Heart right ventricle (tissue), 16 donors: ENCODE data around the gene TOGARAM2. TPM values are rescaled to one million over a fixed set of nuclear protein-coding genes. Genes with fewer than 3 reads are reported as not detected.

Experiments
- ATAC-seq, 8 donors: fragments of 200-7000 bp; cut with Tn5 transposase; one replicate each; pipeline ENCODE4 v1.9.1; 2020; ENCODE audit warnings: mild to moderate bottlenecking in 8 of 8, moderate library complexity in 8 of 8, moderate number of reproducible peaks in 1 of 8
- DNase-seq, 2 donors: peaks; one replicate each; pipeline ENCODE4 v3.0.0-alpha.2; 2020
- H3K27ac ChIP-seq, 10 donors: fragments of 200-600 bp; sonication (generic) in 2 of 10; one replicate each; pipeline versions ENCODE4 v1.5.0 to v1.8.0; 2020 to 2022; ENCODE audit warnings: mild to moderate bottlenecking in 3 of 10
- H3K27me3 ChIP-seq, 7 donors: fragments of 200-600 bp; one replicate each; pipeline ENCODE4 v1.8.0; 2021 to 2022; ENCODE audit warnings: mild to moderate bottlenecking in 2 of 7
- H3K36me3 ChIP-seq, 9 donors: fragments of 200-600 bp; sonication (generic) in 1 of 9; one replicate each; pipeline versions ENCODE4 v1.5.0 to v1.8.0; 2020 to 2022; ENCODE audit warnings: mild to moderate bottlenecking in 2 of 9
- H3K4me1 ChIP-seq, 9 donors: fragments of 200-600 bp; sonication (generic) in 1 of 9; one replicate each; pipeline versions ENCODE4 v1.5.0 to v1.8.0; 2020 to 2022; ENCODE audit warnings: mild to moderate bottlenecking in 4 of 9
- H3K4me3 ChIP-seq, 10 donors: fragments of 200-600 bp; sonication (generic) in 2 of 10; one replicate each; pipeline versions ENCODE4 v1.5.0 to v1.8.0; 2020 to 2022; ENCODE audit warnings: mild to moderate bottlenecking in 7 of 10, moderate library complexity in 2 of 10
- H3K9me3 ChIP-seq, 11 donors: fragments of 200-600 bp in 10 of 11; sonication (generic) in 2 of 11; one replicate each; pipeline versions ENCODE4 v1.5.0 to v1.8.0; 2013 to 2022; ENCODE audit warnings: mild to moderate bottlenecking in 2 of 11, control low read depth in 1 of 11, moderate library complexity in 1 of 11
- WGBS, 2 donors: extraction: QIAGEN DNeasy Blood & Tissue Kit; methylation state at CpG; one replicate each; pipeline ENCODE4 v1.1.7; 2013; ENCODE audit warnings: inconsistent platforms in 1 of 2; 5-methylcytosine and 5-hydroxymethylcytosine counted together
- intact Hi-C, 10 donors: fragments of 100-400 bp; cut with DNase I; formaldehyde crosslinking; loops; one replicate each; pipeline versions ENCODE4 v1.11.1 to v1.14.2; 2022
- polyA plus RNA-seq, 2 donors: library from polyadenylated mRNA; stranded (reverse); fragments of 200-250 nt; gene quantifications; one replicate each; pipeline ENCODE4 v1.2.3, GENCODE V29; 2013
- total RNA-seq, 10 donors: library from RNA; stranded (reverse); fragmentation: NEBNext Ultra II Directional in 3 of 10; extraction: Animal tissue kit (Norgen Biotek cat#: 25700) in 3 of 10; gene quantifications; one replicate each; pipeline versions ENCODE4 v1.2.1 to v1.2.4, GENCODE V29; 2021 to 2023
- TF ChIP-seq, protein P1 (sequence below), 9 donors: fragments of 200-600 bp; sonication (generic) in 2 of 9; IDR thresholded peaks; one replicate each; pipeline versions ENCODE4 v1.5.0 to v1.8.0; 2021 to 2022; ENCODE audit warnings: antibody characterized with exemption in 9 of 9, mild to moderate bottlenecking in 5 of 9, moderate library complexity in 1 of 9
- donor health status: Arrhythmogenic right ventricular cardiomyopathy.
- donor health status: ischemic (EF 13 %, LVEDD 7.1; RV severe dilation, severe dysfunction).
- donor health status: healthy with polysubstance abuse.
- donor health status: DM: no; HTN: yes; CAD: no.
- donor health status: DM: no; HTN: no; CAD: no.
- donor health status: ischemic (EF 25% LVEDD 6.9; RV normal size, moderate dysfunction).
- donor health status: ischemic (EF 25% LVEDD 5.7; RV mildly dilated, moderate dysfunction).
- donor health status: healthy.
- donor health status: DM: yes; HTN: yes; CAD: no.
- donor health status: Ischemic cardiomyopathy.
- donor health status: ischemic (EF 35%, LVEDD 5.7; RV mildly dilated, moderate dysfunction).
- donor health status: nonischemic (EF 11% LVEDD 7.7; RV severe dilation, severe dysfunction).
- donor health status: DM: yes; HTN: yes; CAD: no.
- donor health status: PGD.
- donor health status: ischemic (EF 29% LVEDD 5.4; RV normal size, mild dysfunction).
- donor health status: nonischemic (EF 23%, LVEDD 6.1; RV moderate dilation, normal function).

The TOGARAM2 gene
- total and polyA plus RNA-seq, 12 donors, result 1.4 to 68.3 (median 14.6) TPM

DNA sequence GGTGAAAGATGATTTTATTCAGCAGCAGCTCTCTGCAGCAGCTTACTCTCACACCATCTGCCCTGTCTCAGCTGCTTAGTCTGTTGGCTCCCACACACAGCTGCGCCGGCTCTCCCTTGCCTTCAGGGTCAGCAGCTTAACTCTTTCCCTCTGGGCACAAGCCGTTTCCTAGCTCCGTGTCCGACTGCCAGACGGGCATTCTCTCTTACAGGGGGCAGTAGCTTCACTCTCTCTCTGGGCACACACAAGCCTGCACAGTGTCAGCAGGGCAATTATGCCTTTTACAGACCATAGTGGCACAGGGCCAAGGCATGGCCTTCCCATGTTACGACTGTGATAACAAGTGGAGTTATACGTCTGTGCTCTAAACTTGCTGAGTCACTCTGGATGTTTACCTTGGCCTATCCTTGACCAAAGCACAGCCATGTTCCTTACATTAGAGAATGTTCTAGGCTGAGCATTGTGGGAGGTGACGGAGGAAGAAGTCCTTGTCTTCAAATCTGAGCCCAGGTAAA lies 61.5 kb downstream of the TOGARAM2 start:
- 45 to 60% methylated on average over 9 of the region's 9 CpGs for whole genome bisulfite sequencing, 2 donors
- no peak overlapping the region for H3K4me3 ChIP-seq
- peaks cover 0 to 28% (median 8%) of the 10 kb centered on the region in 9 donors for H3K4me1 ChIP-seq
- TF ChIP-seq, protein P1, sequence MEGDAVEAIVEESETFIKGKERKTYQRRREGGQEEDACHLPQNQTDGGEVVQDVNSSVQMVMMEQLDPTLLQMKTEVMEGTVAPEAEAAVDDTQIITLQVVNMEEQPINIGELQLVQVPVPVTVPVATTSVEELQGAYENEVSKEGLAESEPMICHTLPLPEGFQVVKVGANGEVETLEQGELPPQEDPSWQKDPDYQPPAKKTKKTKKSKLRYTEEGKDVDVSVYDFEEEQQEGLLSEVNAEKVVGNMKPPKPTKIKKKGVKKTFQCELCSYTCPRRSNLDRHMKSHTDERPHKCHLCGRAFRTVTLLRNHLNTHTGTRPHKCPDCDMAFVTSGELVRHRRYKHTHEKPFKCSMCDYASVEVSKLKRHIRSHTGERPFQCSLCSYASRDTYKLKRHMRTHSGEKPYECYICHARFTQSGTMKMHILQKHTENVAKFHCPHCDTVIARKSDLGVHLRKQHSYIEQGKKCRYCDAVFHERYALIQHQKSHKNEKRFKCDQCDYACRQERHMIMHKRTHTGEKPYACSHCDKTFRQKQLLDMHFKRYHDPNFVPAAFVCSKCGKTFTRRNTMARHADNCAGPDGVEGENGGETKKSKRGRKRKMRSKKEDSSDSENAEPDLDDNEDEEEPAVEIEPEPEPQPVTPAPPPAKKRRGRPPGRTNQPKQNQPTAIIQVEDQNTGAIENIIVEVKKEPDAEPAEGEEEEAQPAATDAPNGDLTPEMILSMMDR (IDR thresholded peaks at IDR 0.05), result no peak
- H3K27me3 ChIP-seq, result no peaks in the 10 kb centered on the region
- DNase-seq (no peak), ATAC-seq (peak; percentile 18 to 76 (median 61))
- H3K9me3 ChIP-seq, result no peaks in the 10 kb centered on the region
- peaks cover 0 to 18% (median 0%) of the 10 kb centered on the region in 9 donors for H3K36me3 ChIP-seq
- H3K27ac ChIP-seq, result no peak overlapping the region
- intact Hi-C loops, result no loop called here

DNA sequence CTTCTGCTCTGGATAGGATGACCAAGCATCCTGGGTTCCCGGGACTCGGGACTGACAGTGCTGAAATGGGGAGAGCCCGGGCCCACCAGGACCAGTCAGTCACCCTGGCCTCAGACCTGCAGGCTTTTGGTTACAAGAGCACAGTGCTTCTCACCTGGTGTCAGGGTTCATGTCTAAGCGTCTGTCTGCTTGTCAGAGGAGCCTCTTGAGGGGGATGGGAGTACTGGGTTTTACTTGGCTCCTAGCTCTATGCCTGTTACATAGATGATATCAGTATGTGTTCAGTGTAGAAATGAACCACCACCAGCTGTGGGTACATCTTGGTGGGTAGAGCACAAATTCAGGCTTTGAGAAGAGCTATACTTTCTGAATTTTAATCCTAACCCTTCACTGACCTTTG lies 63.4 kb downstream of the TOGARAM2 start:
- H3K4me3 ChIP-seq, result no peak overlapping the region
- ATAC-seq (no peak), DNase-seq (no peak)
- intact Hi-C loops, result no loop called here
- TF ChIP-seq, protein P1 (IDR thresholded peaks at IDR 0.05), result no peak
- no peaks in the 10 kb centered on the region for H3K9me3 ChIP-seq
- peaks cover 0 to 23% (median 8%) of the 10 kb centered on the region in 9 donors for H3K4me1 ChIP-seq
- WGBS, 2 donors, result 86 to 95% methylated on average over 4 of the region's 4 CpGs
- peaks cover 0 to 18% (median 0%) of the 10 kb centered on the region in 9 donors for H3K36me3 ChIP-seq
- no peak overlapping the region for H3K27ac ChIP-seq
- H3K27me3 ChIP-seq, result no peaks in the 10 kb centered on the region

DNA sequence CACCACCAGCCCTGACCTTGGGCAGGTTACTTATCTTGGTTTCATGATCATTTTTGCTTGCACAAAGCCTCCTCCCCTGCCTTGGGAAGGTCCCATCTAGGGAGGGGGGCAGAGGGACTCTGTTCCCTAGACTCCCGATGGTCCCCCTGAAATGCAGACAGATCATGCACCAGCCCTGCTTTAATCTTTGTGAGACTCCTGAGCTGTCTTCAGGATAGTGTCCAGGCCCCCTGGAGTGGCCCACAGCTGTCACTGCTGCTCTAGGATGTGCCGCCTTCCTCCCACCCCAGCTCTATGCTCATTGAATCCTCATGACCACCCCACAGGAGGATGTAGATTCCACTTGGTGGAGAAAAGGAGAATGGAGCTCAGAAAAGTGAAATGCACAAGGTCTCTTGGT lies 65.2 kb downstream of the TOGARAM2 start:
- 93% methylated on average over 2 of the region's 2 CpGs for WGBS, 2 donors
- no peak for DNase-seq
- Histone ChIP-seq H3K9me3 (no peaks in the 10 kb centered on the region), H3K4me1 (peaks cover 0 to 15% (median 0%) of the 10 kb centered on the region in 9 donors), H3K27ac (no peak overlapping the region), H3K4me3 (no peak overlapping the region), H3K36me3 (peaks cover 0 to 18% (median 0%) of the 10 kb centered on the region in 9 donors), H3K27me3 (no peaks in the 10 kb centered on the region)
- intact Hi-C loops, result no loop called here
- TF ChIP-seq, protein P1 (IDR thresholded peaks at IDR 0.05), result no peak
- peak in 1 of 8 donors; percentile 27 for ATAC-seq

DNA sequence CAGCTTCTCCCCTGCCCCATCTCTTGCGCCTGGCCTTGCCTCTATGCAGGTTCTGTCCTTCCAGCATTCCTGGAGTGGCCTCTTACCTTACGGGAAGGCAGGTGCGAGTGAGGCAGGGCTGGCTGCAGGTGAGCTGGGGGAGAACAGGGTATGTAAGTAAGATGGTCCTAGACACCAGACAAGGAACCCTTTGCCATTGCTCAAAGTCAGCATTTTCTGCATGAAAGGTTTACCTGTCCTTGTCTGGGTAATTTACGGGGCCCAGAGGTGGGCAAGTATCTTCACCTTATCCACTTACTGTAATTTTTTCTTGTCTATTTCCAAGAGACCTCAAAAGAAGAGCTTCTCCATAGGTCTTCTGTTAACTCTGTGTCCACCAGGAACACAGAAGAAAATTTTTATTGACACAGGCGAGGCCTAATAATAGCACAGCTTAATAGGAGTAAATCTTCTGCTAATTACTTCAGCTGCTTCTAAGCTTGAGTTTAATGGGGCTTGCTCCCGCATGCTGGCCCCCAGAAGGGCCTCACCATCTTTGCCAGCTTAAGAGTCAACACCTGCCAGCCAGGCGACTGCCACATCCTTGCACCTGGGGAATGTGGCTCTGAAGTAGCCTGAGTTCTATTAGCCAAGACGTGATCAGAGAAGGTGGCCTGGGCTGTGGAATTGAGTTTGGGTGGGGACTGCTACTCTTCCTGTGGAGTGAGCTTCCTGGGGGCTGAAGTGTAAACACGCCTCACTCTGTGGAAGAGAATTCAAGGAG lies 66.2 kb downstream of the TOGARAM2 start:
- H3K27me3 ChIP-seq, result no peaks in the 10 kb centered on the region
- intact Hi-C loops, result no loop called here
- ATAC-seq (no peak), DNase-seq (no peak)
- peaks cover 0 to 10% (median 0%) of the 10 kb centered on the region in 9 donors for H3K4me1 ChIP-seq
- H3K4me3 ChIP-seq, result no peak overlapping the region
- TF ChIP-seq, protein P1 (IDR thresholded peaks at IDR 0.05), result no peak
- peaks cover 0 to 18% (median 0%) of the 10 kb centered on the region in 9 donors for H3K36me3 ChIP-seq
- WGBS, 2 donors, result 94 to 95% methylated on average over 9 of the region's 9 CpGs
- no peaks in the 10 kb centered on the region for H3K9me3 ChIP-seq
- H3K27ac ChIP-seq, result no peak overlapping the region
